GM12875 (cell line): ENCODE data around the gene CACNA1C.

Experiments
- H3K4me3 ChIP-seq: one replicate; pipeline ENCODE4 v1.5.1; 2011; ENCODE audit warnings: low read depth, low read length, control low read depth
- CTCF ChIP-seq: IDR thresholded peaks from 2 replicates; pipeline ENCODE4 v1.5.1; 2011; ENCODE audit warnings: low read depth, mild to moderate bottlenecking, control low read depth, inconsistent platforms, low read length, moderate library complexity, borderline replicate concordance; ENCODE audit not compliant: insufficient read depth

CACNA1C gene

DNA sequence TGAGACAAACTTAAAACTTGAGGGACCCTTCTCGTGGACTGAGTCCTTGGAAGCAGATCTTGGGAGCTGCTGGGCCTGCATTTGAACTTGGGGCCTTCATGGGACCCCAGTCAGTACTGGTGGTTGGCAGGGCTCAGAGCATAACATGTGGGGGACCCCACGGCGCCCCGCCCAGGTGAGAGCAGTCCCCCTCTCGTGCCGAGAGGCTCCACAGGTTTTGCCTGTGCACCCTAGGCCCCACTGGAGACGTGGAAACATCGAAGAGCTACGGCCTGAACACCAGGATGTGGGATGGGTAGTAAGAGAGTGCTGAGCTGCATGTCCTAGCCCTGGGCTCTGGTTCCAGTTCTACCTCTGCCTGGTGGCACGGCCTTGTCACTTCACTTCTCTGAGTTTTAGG lies 84.1 kb downstream of the CACNA1C start:
- TF ChIP-seq CTCF: no peak
- H3K4me3 ChIP-seq: no peak overlapping the region

GRCh38 chr12:2137711-2138110 lies 84.9 kb downstream of the CACNA1C start:
- no peak for TF ChIP-seq CTCF
- no peak overlapping the region for H3K4me3 ChIP-seq

GRCh38 chr12:2138294-2138693 lies 85.5 kb downstream of the CACNA1C start:
- no peak overlapping the region for H3K4me3 ChIP-seq
- TF ChIP-seq CTCF: no peak

GRCh38 chr12:2138871-2139308 lies 86.1 kb downstream of the CACNA1C start:
- H3K4me3 ChIP-seq: no peak overlapping the region
- no peak for TF ChIP-seq CTCF

DNA sequence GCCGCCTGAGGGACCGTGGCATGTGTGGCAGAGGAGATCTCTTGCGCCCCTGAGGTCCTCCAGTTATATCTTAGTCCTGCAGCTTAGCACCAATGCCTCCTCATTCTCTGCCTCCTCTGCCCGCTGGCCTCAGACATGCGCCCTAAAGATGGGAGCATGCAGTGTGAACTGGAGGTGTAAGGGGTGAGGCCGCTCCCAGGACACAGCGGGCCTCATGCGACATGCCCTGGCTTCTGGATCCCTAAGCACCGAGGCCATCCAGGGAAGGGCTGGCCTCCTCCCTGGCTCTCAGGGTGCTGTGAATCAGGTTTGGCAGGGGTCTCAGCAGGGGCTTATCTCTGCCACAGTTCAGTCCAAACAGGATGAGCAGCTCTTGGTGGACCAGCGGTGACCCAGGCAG lies 86.9 kb downstream of the CACNA1C start:
- TF ChIP-seq CTCF: no peak
- no peak overlapping the region for H3K4me3 ChIP-seq

DNA sequence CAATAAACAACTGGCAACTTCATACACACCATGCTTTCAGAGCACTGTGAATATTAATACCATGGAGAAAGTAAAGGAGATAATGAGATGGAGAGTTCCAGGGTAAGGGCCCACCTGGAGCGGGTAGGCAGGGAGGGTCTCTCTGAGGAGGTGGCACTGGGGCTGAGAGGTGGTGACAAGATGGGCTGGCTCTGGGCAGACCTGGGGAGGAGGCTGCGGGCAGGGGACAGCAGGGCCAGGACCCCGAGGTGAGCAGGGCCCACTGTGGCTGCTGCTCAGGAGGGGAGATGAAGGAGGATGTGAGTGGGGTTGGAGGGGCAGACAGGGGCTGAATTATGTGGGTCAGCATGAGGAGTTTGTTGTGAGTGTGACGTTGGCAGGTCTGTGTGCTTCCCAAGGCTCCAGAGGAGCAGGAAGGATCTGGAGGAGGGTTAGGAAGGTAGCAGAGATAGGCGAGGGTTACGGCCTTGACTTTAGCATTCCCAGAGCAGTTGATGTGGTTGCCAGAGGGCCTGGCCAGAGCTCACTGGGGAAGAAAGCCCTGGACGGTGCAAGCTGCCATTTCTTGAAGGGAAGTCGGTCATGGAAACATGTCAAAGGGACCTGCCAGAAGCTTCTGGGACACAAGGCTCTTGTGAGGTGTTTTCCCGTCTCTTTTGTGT lies 88.2 kb downstream of the CACNA1C start:
- H3K4me3 ChIP-seq: no peak overlapping the region
- TF ChIP-seq CTCF: no peak

GRCh38 chr12:2142068-2142467 lies 89.3 kb downstream of the CACNA1C start:
- no peak overlapping the region for H3K4me3 ChIP-seq
- no peak for TF ChIP-seq CTCF
